IMR-90 (cell line): ENCODE data around the gene ST8SIA2. TPM values are rescaled to one million over a fixed set of nuclear protein-coding genes. Genes with fewer than 3 reads are reported as not detected.

ENCODE experiments used
- ATAC-seq: fragments of 200-7000 bp; cut with Tn5 transposase; 2 replicates; pipeline ENCODE4 v1.9.1; 2020; ENCODE audit warnings: low read depth, mild to moderate bottlenecking, moderate library complexity
- BruUV-seq: library from RNA; stranded (reverse); fragments of 400-500 nt; replicated peaks from 2 replicates; lab custom pipeline; 2021; lab: Mats Ljungman, UMichigan
- CTCF ChIA-PET: fragments of 300-600 bp; formaldehyde crosslinking; extraction: SDS; loops from one replicate; lab custom pipeline; 2021; ENCODE audit warnings: antibody characterized with exemption; lab: Yijun Ruan, JAX
- POLR2A ChIA-PET: fragments of 300-600 bp; sonication (Branson Sonifier 250); formaldehyde crosslinking; loops from one replicate; lab custom pipeline; 2022; ENCODE audit warnings: antibody characterized with exemption; ENCODE audit not compliant: unreplicated experiment; lab: Charles Lee
- DNase-seq: peaks from one replicate; pipeline ENCODE4 v3.0.0; 2013
- H2AFZ ChIP-seq: replicated peaks from 2 replicates; pipeline ENCODE3; 2013; ENCODE audit warnings: low read length, mild to moderate bottlenecking; ENCODE audit not compliant: poor library complexity
- H2AK5ac ChIP-seq: 2 replicates; pipeline ENCODE4 v1.6.1; 2013; ENCODE audit warnings: low read depth, low read length, inconsistent platforms
- H2AK9ac ChIP-seq: replicated peaks from 2 replicates; pipeline ENCODE3; 2013; ENCODE audit warnings: mild to moderate bottlenecking, low read depth, low read length, moderate library complexity; ENCODE audit not compliant: poor library complexity
- H2BK120ac ChIP-seq: 2 replicates; pipeline ENCODE4 v1.6.1; 2013; ENCODE audit warnings: low read depth, low read length, inconsistent platforms
- H2BK15ac ChIP-seq: 3 replicates; pipeline ENCODE4 v1.6.1; 2013; ENCODE audit warnings: low read depth, low read length, inconsistent platforms
- H2BK20ac ChIP-seq: 2 replicates; pipeline ENCODE4 v1.6.1; 2013; ENCODE audit warnings: low read depth, mild to moderate bottlenecking, inconsistent platforms, low read length, moderate library complexity
- H2BK5ac ChIP-seq: 2 replicates; pipeline ENCODE4 v1.6.1; 2013; ENCODE audit warnings: mild to moderate bottlenecking, low read depth, low read length, inconsistent platforms; ENCODE audit not compliant: poor library complexity, severe bottlenecking
- H3K14ac ChIP-seq: replicated peaks from 2 replicates; pipeline ENCODE4 v1.6.1; 2013; ENCODE audit warnings: low read depth, low read length, inconsistent platforms
- H3K18ac ChIP-seq: 2 replicates; pipeline ENCODE4 v1.6.1; 2013; ENCODE audit warnings: low read depth, low read length, control low read depth
- H3K23ac ChIP-seq: 2 replicates; pipeline ENCODE4 v1.6.1; 2013; ENCODE audit warnings: low read depth, low read length, inconsistent platforms
- H3K27ac ChIP-seq: 2 replicates; pipeline ENCODE4 v1.5.1; 2013; ENCODE audit warnings: mild to moderate bottlenecking, control low read depth, low read length; ENCODE audit not compliant: insufficient read depth
- H3K27me3 ChIP-seq: 2 replicates; pipeline ENCODE4 v1.6.1; 2013; ENCODE audit warnings: low read length; ENCODE audit not compliant: control insufficient read depth, insufficient read depth
- H3K36me3 ChIP-seq: 2 replicates; pipeline ENCODE4 v1.6.1; 2013; ENCODE audit warnings: low read length, mixed read lengths; ENCODE audit not compliant: control insufficient read depth, insufficient read depth
- H3K4ac ChIP-seq: 2 replicates; pipeline ENCODE4 v1.6.1; 2013; ENCODE audit warnings: low read depth, low read length, inconsistent platforms
- H3K4me1 ChIP-seq: 2 replicates; pipeline ENCODE4 v1.6.1; 2013; ENCODE audit warnings: low read length, mixed read lengths; ENCODE audit not compliant: control insufficient read depth, insufficient read depth
- H3K4me2 ChIP-seq: 2 replicates; pipeline ENCODE4 v1.6.1; 2013; ENCODE audit warnings: low read depth, mild to moderate bottlenecking, control low read depth, low read length, moderate library complexity
- H3K4me3 ChIP-seq: 2 replicates; pipeline ENCODE4 v1.5.1; 2013; ENCODE audit warnings: low read depth, mild to moderate bottlenecking, control low read depth, low read length, moderate library complexity; ENCODE audit not compliant: insufficient read depth
- H3K56ac ChIP-seq: 2 replicates; pipeline ENCODE4 v1.6.1; 2013; ENCODE audit warnings: low read length, inconsistent platforms; ENCODE audit not compliant: insufficient read depth; ENCODE audit errors: extremely low read depth
- H3K79me1 ChIP-seq, 2 experiments: 2 replicates each; pipeline ENCODE4 v1.6.1; 2013; ENCODE audit warnings: low read length in 2 of 2, inconsistent platforms in 1 of 2, low read depth in 1 of 2
- H3K9ac ChIP-seq: 2 replicates; pipeline ENCODE4 v1.6.1; 2013; ENCODE audit warnings: low read depth, low read length, control low read depth
- H3K9me1 ChIP-seq: 2 replicates; pipeline ENCODE4 v1.6.1; 2013; ENCODE audit warnings: low read length, inconsistent platforms; ENCODE audit not compliant: insufficient read depth
- H3K9me3 ChIP-seq: 2 replicates; pipeline ENCODE4 v1.6.1; 2013; ENCODE audit warnings: low read length; ENCODE audit not compliant: control insufficient read depth, insufficient read depth
- H4K20me1 ChIP-seq: 2 replicates; pipeline ENCODE4 v1.6.1; 2013; ENCODE audit warnings: low read length, inconsistent platforms; ENCODE audit not compliant: insufficient read depth
- H4K5ac ChIP-seq: 2 replicates; pipeline ENCODE4 v1.6.1; 2013; ENCODE audit warnings: mild to moderate bottlenecking, low read depth, low read length, control low read depth
- H4K8ac ChIP-seq, 2 experiments: 2 replicates each; pipeline ENCODE4 v1.6.1; 2013; ENCODE audit warnings: low read depth in 2 of 2, low read length in 2 of 2, control low read depth in 1 of 2, inconsistent platforms in 1 of 2
- H4K91ac ChIP-seq: 2 replicates; pipeline ENCODE4 v1.6.1; 2013; ENCODE audit warnings: low read depth, low read length, inconsistent platforms; ENCODE audit not compliant: insufficient read depth
- RAD21 ChIP-seq: IDR thresholded peaks from 2 replicates; pipeline ENCODE4 v1.6.1; 2012; ENCODE audit warnings: low read length, improper control_type of control experiment
- WGBS, 2 experiments: methylation state at CpG; one replicate each; pipeline versions ENCODE4 v1.1.5 to v1.1.7; 2013; ENCODE audit warnings: missing lambda C conversion rate in 2 of 2; ENCODE audit not compliant: insufficient read length in 1 of 2; ENCODE audit errors: extremely low coverage in 2 of 2; 5-methylcytosine and 5-hydroxymethylcytosine counted together
- dilution Hi-C: fragments of 300-500 bp; cut with HindIII; formaldehyde crosslinking; loops from one replicate; pipeline ENCODE4 v1.14.3; 2018; ENCODE audit warnings: low sequenced_read_pairs; ENCODE audit not compliant: unreplicated experiment
- in situ Hi-C: fragments of 300-500 bp; cut with MboI; formaldehyde crosslinking; loops from 3 replicates; pipeline ENCODE4 v1.14.3; 2019; ENCODE audit warnings: low sequenced_read_pairs, inconsistent platforms, mixed read lengths
- intact Hi-C: fragments of 100-400 bp; cut with micrococcal nuclease; formaldehyde crosslinking; loops from 2 replicates; pipeline ENCODE4 v1.10.0; 2022
- polyA plus RNA-seq, 3 experiments: library from polyadenylated mRNA; depleted of rRNA; stranded (reverse); fragments of >200 nt; gene quantifications; 2 replicates each; pipeline ENCODE4 v1.2.3, GENCODE V29; 2012; ENCODE audit warnings: low replicate concordance in 1 of 3
- total RNA-seq: library from RNA; depleted of rRNA; stranded (reverse); fragments of >200 nt; gene quantifications from 2 replicates; pipeline ENCODE4 v1.2.3, GENCODE V29; 2012

ST8SIA2 gene
- total and polyA plus RNA-seq, 2 of the 4 experiments (the other 2 are of a cell fraction): not detected

DNA sequence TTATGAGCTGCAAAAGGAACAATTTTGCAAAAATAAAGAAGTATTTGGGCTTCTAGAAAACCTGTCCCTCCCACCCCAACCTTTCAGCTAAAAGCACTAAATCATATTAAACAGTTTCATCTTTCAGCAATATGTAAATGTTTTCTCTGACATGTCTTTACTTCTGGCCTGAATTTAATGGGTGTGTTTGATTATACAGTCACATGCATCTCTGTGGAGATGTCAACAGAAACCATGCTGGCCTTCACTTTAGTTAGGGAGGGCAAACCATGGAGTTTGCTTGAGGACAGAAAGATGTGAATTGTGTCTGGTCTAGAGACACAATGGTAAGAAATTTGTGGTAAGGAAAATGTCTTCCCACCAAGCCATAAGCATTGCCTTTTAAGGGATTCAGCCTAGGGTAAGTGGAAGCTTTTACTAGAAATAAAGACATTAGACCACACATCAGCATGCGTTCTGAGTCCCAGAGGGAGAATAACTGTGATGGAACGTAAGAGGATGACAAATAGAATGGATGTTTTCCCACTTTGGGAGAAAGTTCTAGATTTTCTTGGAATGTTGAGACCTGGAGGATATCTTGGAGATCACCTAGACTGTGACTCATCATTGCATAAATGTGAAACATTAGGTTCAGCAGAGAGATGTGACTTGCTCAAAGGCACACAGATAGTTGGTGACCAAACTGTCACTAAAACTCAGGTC, 68.9 kb downstream of the ST8SIA2 start:
- no TSS peak for BruUV-seq
- POLR2A ChIA-PET: no interaction called here
- no peaks in the 10 kb centered on the region for H4K20me1 ChIP-seq
- no peak overlapping the region for H2AK9ac ChIP-seq
- intact Hi-C loops: no loop called here
- no peak overlapping the region for H3K9ac ChIP-seq
- H3K56ac ChIP-seq: no peak overlapping the region
- no peak overlapping the region for H3K27ac ChIP-seq
- dilution Hi-C loops: no loop called here
- H2AFZ ChIP-seq: no peak overlapping the region
- no peak overlapping the region for H2BK5ac ChIP-seq
- DNase-seq (no peak), ATAC-seq (no peak)
- H2BK15ac ChIP-seq: no peak overlapping the region
- CTCF ChIA-PET: no interaction called here
- H3K23ac ChIP-seq: no peak overlapping the region
- H4K91ac ChIP-seq: no peak overlapping the region
- no peak overlapping the region for H4K8ac ChIP-seq
- H3K9me3 ChIP-seq: peaks cover 11% of the 10 kb centered on the region
- H3K27me3 ChIP-seq: no peaks in the 10 kb centered on the region
- no peaks in the 10 kb centered on the region for H3K4me1 ChIP-seq
- H3K14ac ChIP-seq: no peak overlapping the region
- TF ChIP-seq RAD21: no peak
- no CpG with 5 or more reads among the region's 2 CpGs for WGBS, 2 experiments
- H3K18ac ChIP-seq: no peak overlapping the region
- H3K36me3 ChIP-seq: no peaks in the 10 kb centered on the region
- H3K4ac ChIP-seq: no peak overlapping the region
- in situ Hi-C loops: no loop called here
- H2BK20ac ChIP-seq: no peak overlapping the region
- no peak overlapping the region for H4K5ac ChIP-seq
- H3K4me2 ChIP-seq: no peak overlapping the region
- no peaks in the 10 kb centered on the region for H3K9me1 ChIP-seq
- no peak overlapping the region for H2BK120ac ChIP-seq
- no peak overlapping the region for H2AK5ac ChIP-seq
- H3K79me1 ChIP-seq: no peaks in the 10 kb centered on the region
- no peak overlapping the region for H3K4me3 ChIP-seq
